ENCODE results near the gene NIPAL3. TPM values are rescaled to one million over a fixed set of nuclear protein-coding genes. Genes with fewer than 3 reads are reported as not detected.

NIPAL3 gene
- total and polyA plus RNA-seq, 2 donors (not counting 3 experiments of a cell fraction or from before 2014, with no cell fraction given): 15.5 to 16.0 TPM

GRCh38 chr1:24505816-24506215 lies 90.2 kb downstream of the NIPAL3 start:
- FAIRE-seq: no peak

GRCh38 chr1:24506691-24507381 lies 91.2 kb downstream of the NIPAL3 start:
- Histone ChIP-seq H3K79me2 (ENCODE audit: control insufficient read depth, insufficient read depth, low read length) (no peaks in the 10 kb centered on the region), H3K4me1 (ENCODE audit: control insufficient read depth, extremely low read depth, insufficient read depth, low read length) (peaks cover 5% of the 10 kb centered on the region), H3K9me3 (replicated peaks; ENCODE audit: control insufficient read depth, insufficient read depth, low read length) (no peaks in the 10 kb centered on the region), H3K27ac (ENCODE audit: insufficient read depth, low read depth, low read length) (no peak overlapping the region), H3K36me3 (ENCODE audit: control insufficient read depth in 2 of 2, extremely low read depth in 1 of 2, insufficient read depth in 2 of 2, low read length in 2 of 2) (no peaks in the 10 kb centered on the region), H4K20me1 (replicated peaks; ENCODE audit: control insufficient read depth, extremely low read depth, insufficient read depth, low read length) (no peaks in the 10 kb centered on the region), H2AFZ (ENCODE audit: low read depth, low read length) (no peak overlapping the region), H3K4me2 (ENCODE audit: insufficient read depth, low read length) (no peak overlapping the region), H3K27me3 (ENCODE audit: control insufficient read depth in 2 of 2, insufficient read depth in 2 of 2, low read length in 2 of 2) (peaks cover 4 to 9% of the 10 kb centered on the region in 2 experiments), H3K4me3 (replicated peaks in 1 of 3; ENCODE audit: insufficient read depth in 1 of 3, low read depth in 1 of 3, low read length in 3 of 3) (no peak overlapping the region), H3K9ac (replicated peaks; ENCODE audit: extremely low read depth, insufficient read depth, low read length) (no peak overlapping the region), H3K9me1 (replicated peaks; ENCODE audit: control insufficient read depth, extremely low read depth, insufficient read depth, low read length) (no peaks in the 10 kb centered on the region)
- ChIA-PET POLR2A (no interaction called here), CTCF (interaction anchor here (1.8 kb wide), 1 partner anchor 20 kb away, joined by 4 read pairs; no protein-coding TSS in a partner anchor)
- no TSS peak for BruUV-seq (replicated peaks)
- intact Hi-C loops (cut with micrococcal nuclease) (no loop called here), dilution Hi-C loops (cut with MboI; ENCODE audit: extremely low pct_ligation_motif_present, low sequenced_read_pairs) (no loop called here)
- DNase-seq (ENCODE audit: low read depth, low spot score) (no peak), FAIRE-seq (no peak)
- no peak for TF ChIP-seq POLR2AphosphoS5 (IDR thresholded peaks at IDR 0.05; ENCODE audit: insufficient read depth, low read depth, low read length)
- no peak for TF ChIP-seq FOS (IDR thresholded peaks at IDR 0.05; ENCODE audit: borderline replicate concordance, insufficient read depth, low read length)
- TF ChIP-seq EZH2 (IDR thresholded peaks at IDR 0.05; ENCODE audit: borderline replicate concordance, low read depth, low read length, severe bottlenecking): no peak
- TF ChIP-seq JUN (IDR thresholded peaks at IDR 0.05; ENCODE audit: borderline replicate concordance, insufficient read depth, insufficient read length, low read depth): no peak
- TF ChIP-seq POLR2A (IDR thresholded peaks at IDR 0.05; ENCODE audit: low read depth, low read length): no peak
- no peak for TF ChIP-seq MYC (IDR thresholded peaks at IDR 0.05; ENCODE audit: low read depth, low read length)
- TF ChIP-seq MAX (IDR thresholded peaks at IDR 0.05; ENCODE audit: insufficient read depth, insufficient read length): no peak
- no peak for TF ChIP-seq CTCF (IDR thresholded peaks at IDR 0.05; ENCODE audit: extremely low read depth in 1 of 2, insufficient read depth in 1 of 2, low read depth in 1 of 2, low read length in 2 of 2)
- no peak for TF ChIP-seq GATA2 (IDR thresholded peaks at IDR 0.05; ENCODE audit: insufficient read depth, insufficient read length, low read depth, low read length)

More at GRCh38 chr1:24505816-24506215, 90.2 kb downstream of the NIPAL3 start:
- H3K4me2 ChIP-seq (ENCODE audit: insufficient read depth, low read length): no peak overlapping the region
- no peaks in the 10 kb centered on the region for H3K9me3 ChIP-seq (replicated peaks; ENCODE audit: control insufficient read depth, insufficient read depth, low read length)
- intact Hi-C loops (cut with micrococcal nuclease): no loop called here
- TF ChIP-seq MYC (IDR thresholded peaks at IDR 0.05; ENCODE audit: low read depth, low read length) (no peak), FOS (IDR thresholded peaks at IDR 0.05; ENCODE audit: borderline replicate concordance, insufficient read depth, low read length) (no peak)
- CTCF ChIA-PET: no interaction called here
- no peaks in the 10 kb centered on the region for H4K20me1 ChIP-seq (replicated peaks; ENCODE audit: control insufficient read depth, extremely low read depth, insufficient read depth, low read length)
- H3K36me3 ChIP-seq (ENCODE audit: control insufficient read depth in 2 of 2, extremely low read depth in 1 of 2, insufficient read depth in 2 of 2, low read length in 2 of 2): no peaks in the 10 kb centered on the region
- dilution Hi-C loops (cut with MboI; ENCODE audit: extremely low pct_ligation_motif_present, low sequenced_read_pairs): no loop called here
- no peaks in the 10 kb centered on the region for H3K79me2 ChIP-seq (ENCODE audit: control insufficient read depth, insufficient read depth, low read length)
- no peak overlapping the region for H3K4me3 ChIP-seq (replicated peaks in 1 of 3; ENCODE audit: insufficient read depth in 1 of 3, low read depth in 1 of 3, low read length in 3 of 3)
- no TSS peak for BruUV-seq (replicated peaks)
- peaks cover 4 to 14% of the 10 kb centered on the region in 2 experiments for H3K27me3 ChIP-seq (ENCODE audit: control insufficient read depth in 2 of 2, insufficient read depth in 2 of 2, low read length in 2 of 2)
- H2AFZ ChIP-seq (ENCODE audit: low read depth, low read length): no peak overlapping the region
- POLR2A ChIA-PET: no interaction called here
- H3K9ac ChIP-seq (replicated peaks; ENCODE audit: extremely low read depth, insufficient read depth, low read length): no peak overlapping the region
- H3K9me1 ChIP-seq (replicated peaks; ENCODE audit: control insufficient read depth, extremely low read depth, insufficient read depth, low read length): no peaks in the 10 kb centered on the region
- peaks cover 5% of the 10 kb centered on the region for H3K4me1 ChIP-seq (ENCODE audit: control insufficient read depth, extremely low read depth, insufficient read depth, low read length)
- H3K27ac ChIP-seq (ENCODE audit: insufficient read depth, low read depth, low read length): no peak overlapping the region
- no peak for DNase-seq (ENCODE audit: low read depth, low spot score)
